GM21723 (cell line): ENCODE measurements around the gene TMEM233.

Experiments
- ATAC-seq: cut with Tn5 transposase; IDR thresholded peaks from one replicate; pipeline ENCODE4 v1.9.1; 2021; ENCODE audit warnings: mild to moderate bottlenecking, moderate library complexity; ENCODE audit not compliant: unreplicated experiment

Gene TMEM233

DNA sequence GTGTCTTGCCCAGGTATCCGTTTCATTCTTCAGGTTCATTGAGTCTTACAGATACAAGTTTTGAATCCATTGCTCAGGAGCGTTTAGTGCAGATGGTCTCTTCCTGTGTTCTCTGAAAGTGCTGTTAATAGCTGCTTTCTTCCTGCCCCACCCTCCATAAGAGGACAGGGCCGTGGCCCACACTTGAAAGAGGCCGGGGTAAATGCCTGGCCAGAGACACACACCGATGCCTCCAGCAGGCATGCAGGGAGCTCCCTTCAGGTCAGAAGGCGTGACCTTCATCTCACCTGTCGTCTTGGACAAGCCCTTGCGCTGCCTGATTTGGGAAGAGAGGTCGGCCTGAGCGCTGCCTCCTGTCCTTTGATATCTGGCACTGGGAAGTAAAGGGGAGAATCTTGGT, 85.9 kb downstream of the TMEM233 start:
- ATAC-seq, result no peak

DNA sequence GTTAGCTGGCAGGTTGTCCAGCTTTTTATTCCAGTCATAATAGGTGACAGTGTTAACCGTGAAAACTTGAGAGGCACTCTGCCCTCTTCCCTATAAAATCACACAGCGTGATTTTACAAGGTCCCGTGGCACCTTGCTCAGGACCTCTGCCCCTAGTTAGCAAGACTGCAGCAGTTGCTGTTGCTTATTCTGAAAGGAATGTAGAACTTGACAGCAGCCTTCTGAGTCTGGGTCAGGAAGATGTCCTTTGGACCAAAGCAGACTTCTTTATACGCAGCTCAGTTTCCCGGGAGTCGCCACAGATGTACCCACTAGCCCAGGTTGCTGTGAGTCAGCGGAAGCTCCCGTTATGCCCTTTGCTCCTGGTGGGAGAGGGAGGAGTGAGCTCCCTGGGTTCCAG, 87.5 kb downstream of the TMEM233 start:
- no peak for ATAC-seq

- no peak for ATAC-seq
These were observed 88.4 kb downstream of the TMEM233 start for GRCh38 chr12:119681728-119682638.

DNA sequence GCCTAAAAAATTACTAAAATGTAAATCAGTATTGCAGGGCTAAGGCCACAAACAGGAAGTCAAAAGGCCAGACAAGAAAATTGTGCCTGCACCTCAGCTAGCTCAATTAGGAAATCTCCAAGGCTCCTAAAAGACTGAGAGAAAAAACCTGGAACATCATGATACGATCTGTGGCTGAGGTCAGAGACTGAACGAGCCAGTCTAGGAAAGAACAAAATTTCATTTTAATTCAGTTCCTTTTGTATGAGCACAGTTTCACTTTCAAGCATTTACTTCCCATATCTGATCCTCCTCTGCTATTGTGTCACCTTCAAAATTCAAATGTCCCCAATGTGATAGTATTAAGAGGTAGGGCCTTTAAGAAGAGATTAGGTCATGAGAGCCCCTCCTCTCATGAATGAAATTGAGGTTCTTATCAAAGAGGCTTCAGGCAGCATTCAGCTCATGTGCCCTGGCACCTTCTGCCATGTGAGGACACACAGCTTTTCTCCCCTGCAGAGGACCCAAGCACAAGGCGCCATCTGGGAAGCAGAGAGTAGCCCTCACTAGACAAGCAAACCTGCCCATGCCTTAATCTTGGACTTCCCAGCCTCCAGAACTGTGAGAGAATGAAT, 89.2 kb downstream of the TMEM233 start:
- no peak for ATAC-seq

GRCh38 chr12:119683413-119683812, 89.8 kb downstream of the TMEM233 start:
- ATAC-seq, result no peak

GRCh38 chr12:119683816-119684215, 90.2 kb downstream of the TMEM233 start:
- no peak for ATAC-seq

- ATAC-seq, result no peak
These were observed 91.3 kb downstream of the TMEM233 start for GRCh38 chr12:119684711-119685369.

- ATAC-seq, result no peak
These were observed 91.8 kb downstream of the TMEM233 start for GRCh38 chr12:119685375-119685774.

GRCh38 chr12:119686355-119686754, 92.8 kb downstream of the TMEM233 start:
- ATAC-seq, result no peak

- ATAC-seq, result no peak
These were observed 93.2 kb downstream of the TMEM233 start for GRCh38 chr12:119686776-119687175.

DNA sequence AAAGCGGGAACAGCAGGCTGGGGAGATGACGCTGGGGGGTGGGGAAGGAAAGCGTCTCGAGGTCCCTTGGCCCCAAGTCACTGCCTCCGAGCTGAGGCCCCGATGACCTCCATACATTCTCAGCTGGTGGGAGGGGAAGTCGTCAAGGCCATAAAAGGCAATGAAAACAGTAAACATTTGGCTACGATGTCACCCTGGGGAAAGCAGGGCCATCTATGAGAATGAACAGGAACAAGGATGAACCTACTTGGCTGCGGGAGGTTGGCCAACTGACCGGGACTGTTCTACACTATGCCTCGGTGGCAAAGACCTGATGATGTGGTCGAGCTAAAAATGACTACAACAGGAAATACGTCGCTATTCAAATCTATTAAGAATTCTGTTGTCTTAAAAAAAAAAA, 93.8 kb downstream of the TMEM233 start:
- no peak for ATAC-seq

- ATAC-seq, result no peak
These were observed 94.3 kb downstream of the TMEM233 start for GRCh38 chr12:119687879-119688278.

- ATAC-seq, result no peak
These were observed 96.4 kb downstream of the TMEM233 start for GRCh38 chr12:119689935-119690500.

DNA sequence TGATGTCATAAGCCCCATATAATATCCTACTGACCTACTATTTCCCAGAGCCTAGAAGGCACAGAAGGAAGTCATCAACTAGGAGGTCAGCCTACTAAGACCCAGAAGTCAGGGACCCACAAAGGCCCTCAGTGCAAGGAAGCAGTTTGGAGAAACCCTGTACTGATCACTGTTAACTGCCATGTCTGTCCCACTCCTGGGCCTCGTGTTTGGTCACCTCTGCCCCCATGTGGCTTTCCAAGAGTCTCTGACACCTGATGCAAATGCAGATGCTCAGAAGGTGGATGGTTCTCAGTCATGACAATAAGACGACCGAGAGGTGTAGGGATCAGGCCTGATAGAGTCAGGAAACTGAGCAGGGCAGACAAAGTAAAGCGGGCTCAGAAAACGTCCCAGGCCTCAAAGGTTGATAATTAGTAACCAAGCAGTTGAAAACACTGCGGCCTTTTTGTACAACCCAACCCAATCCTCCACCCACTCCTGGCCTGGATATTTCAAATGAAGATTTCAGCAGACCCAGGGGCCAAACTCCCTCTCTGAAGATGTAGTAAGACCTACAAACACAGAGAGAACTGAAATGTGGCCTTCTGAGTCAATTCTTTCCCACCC, 97.7 kb downstream of the TMEM233 start:
- ATAC-seq, result no peak

DNA sequence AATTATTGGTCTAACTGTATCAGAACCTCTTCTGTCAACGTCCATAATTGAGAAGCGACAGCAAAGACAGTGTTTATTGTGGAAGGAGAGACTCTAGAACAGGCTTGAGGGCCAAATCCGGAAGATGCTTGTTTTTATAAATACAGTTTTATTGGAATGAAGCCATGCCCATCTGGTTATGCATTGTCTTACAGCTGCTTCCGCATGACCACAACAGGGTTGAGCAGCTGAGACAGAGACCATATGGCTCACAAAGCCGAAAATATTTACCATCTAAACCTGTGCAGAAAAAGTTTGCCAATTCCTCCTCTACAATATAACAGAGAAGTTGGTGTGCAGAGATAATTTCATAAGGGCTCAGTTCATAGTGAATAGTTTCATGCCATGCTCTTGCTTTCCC, 98.8 kb downstream of the TMEM233 start:
- ATAC-seq, result no peak
